Measurements from ENCODE around the gene ZNF224. TPM values are rescaled to one million over a fixed set of nuclear protein-coding genes. Genes with fewer than 3 reads are reported as not detected.

ZNF224 gene
- 23.1 and 27.4 TPM in 2 replicates for total RNA-seq

DNA sequence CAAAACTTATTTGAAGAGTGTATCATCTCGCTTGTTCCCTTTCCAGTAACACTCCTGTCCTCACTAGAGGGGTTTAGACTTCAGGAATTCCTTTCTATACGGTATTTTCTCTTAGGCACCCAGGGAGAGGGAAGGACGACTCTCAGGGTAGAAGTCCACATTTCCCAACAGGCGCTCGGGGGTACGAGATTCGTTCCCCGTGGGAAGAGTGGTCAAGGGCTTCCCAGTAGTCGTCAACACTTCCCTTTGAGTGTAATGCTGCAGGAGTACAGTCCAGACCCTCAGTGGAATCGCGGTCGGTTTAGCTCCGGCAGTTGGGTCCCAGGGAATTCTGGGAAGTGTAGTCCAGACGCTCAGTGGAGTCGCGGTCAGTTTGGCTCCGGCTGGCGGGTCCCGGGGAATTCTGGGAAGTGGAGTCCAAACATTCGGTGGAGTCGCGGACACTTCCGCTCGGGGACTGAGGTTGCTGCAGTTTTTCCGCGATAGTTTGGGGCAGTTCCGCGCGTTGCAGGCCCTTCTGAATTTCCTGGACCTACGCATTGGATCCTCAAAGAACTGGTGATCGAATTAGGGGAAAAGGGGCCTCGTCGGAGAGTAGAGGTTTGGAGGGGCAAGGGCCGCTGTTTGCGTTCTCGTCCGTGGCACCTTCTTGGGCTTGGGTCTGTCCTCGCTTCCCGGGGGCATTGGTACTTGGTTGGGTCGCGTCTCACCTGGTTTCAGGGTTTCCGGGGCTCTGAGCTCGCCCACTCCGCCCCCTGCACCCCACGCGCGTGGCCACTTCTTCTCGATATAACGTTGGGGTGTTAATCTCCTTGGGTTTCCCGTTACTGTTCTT is at the start of gene ZNF224:
ZNF224 (plus strand) TSS at position 431 of the 835 bp plus-strand sequence. CDS start 3,513 bp downstream, outside the sequence.

GRCh38 chr19:44051650-44052402 is 42.3 kb upstream of the ZNF224 start, which contains the start of gene ZNF223:
Gene ZNF223, plus strand, starts transcription at chr19:44052036. Its CDS starts 3,141 bp downstream, at chr19:44055177.

DNA sequence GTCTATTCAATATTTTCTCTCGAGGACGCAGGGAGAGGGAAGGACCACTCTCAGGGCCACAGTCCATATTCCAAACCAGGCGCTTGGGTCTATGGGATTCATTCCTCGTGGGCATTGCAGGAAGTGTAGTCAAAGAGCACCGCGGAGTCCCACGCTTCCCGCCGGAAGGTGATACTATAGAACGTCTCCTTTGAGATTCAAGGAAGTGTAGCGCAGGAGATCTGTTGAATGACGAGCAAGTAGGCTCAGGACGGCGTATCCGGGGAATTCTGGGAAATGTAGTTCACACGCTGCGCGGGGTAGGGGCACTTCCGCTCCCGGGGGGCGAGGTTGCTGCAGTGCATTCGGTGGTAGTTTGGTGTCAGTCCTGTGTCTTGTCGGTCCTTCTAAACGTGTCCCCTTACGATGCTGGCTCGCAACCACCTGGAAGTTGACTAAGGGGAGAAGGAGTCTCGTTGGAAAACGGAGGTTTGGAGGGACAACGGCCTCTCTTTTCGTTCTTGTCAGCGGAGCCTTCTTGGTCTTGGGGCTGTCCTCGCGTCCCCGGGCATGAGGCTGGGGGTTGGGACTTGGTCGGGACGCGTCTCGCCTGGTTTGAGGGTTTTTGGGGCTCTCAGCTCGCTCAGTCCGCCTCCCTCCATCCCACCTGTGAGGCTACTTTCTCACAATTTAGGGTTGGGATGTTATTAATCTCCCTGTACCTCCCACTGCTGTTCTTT is 22.2 kb upstream of the ZNF224 start, which contains the start of gene ZNF284:
ZNF284 (plus strand) TSS at position 336 of the 719 bp plus-strand sequence. CDS start 4,231 bp downstream, outside the sequence.

GRCh38 chr19:44113138-44113783 is 19.1 kb downstream of the ZNF224 start, which contains the start of gene ZNF225:
Gene ZNF225, plus strand, starts transcription at chr19:44113399. Its CDS starts 2,429 bp downstream, at chr19:44115828.

DNA sequence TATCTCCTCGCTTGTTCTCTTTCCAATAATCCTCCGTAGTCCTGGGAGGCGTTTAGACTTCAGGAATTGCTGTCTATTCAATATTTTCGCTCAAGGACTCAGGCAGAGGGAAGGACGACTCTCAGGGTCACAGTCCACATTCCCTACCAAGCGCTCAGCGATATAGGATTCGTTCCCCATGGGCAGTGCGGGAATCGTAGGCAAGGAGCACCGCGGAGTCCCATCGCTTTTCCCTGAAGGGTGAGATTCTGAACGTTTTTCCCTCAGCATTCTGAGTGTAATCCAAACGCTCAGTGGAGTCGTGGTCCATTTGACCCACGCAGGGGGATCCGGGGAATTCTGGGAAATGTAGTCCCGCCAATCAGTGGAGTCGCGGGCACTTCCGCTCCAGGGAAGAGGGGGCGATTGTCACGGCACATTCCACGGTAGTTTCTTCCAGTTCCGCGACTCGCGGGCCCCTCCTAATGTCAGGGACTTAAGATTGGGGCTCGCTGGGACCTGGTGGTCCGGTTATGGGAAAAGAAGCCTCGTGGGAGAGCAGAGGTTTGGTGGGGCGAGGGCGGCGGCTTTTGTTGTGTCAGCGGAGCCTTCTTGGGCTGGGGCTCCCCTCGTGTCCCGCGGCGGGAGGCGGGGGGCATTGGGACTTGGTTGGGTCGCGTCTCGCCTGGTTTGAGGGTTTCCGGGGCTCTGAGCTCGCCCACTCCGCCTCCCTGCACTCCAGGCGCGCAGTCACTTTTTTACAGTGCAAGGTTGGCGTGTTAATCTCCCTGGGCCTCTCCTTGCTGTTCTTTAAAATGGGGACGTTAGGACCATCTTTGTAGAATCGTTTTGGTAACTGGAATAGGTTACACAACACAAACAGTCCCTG is 47.3 kb downstream of the ZNF224 start, which contains the start of gene ZNF234:
ZNF234 (plus strand) TSS at position 364 of the 868 bp plus-strand sequence. CDS start 3,079 bp downstream, outside the sequence.

Other genes with a start within 250 kb of the ZNF224 start
- gene ZNF404, start 210.4 kb upstream of the ZNF224 start, total RNA-seq = 1.7 and 3.4 TPM in 2 replicates
- 18.2 and 21.7 TPM in 2 replicates for gene ZNF45, start 159.1 kb upstream of the ZNF224 start, total RNA-seq
- 7.8 and 8.8 TPM in 2 replicates for gene ZNF221, start 143.1 kb upstream of the ZNF224 start, total RNA-seq
- gene ZNF155, start 110.2 kb upstream of the ZNF224 start, total RNA-seq = 8.9 and 9.4 TPM in 2 replicates
- 3.2 and 4.1 TPM in 2 replicates for gene ZNF230, start 91.4 kb upstream of the ZNF224 start, total RNA-seq
- 7.1 and 7.5 TPM in 2 replicates for gene ZNF222, start 69.0 kb upstream of the ZNF224 start, total RNA-seq
- gene ZNF223, start 42.3 kb upstream of the ZNF224 start, total RNA-seq = 4.6 and 4.8 TPM in 2 replicates
- 3.3 and 3.7 TPM in 2 replicates for gene ZNF284, start 22.2 kb upstream of the ZNF224 start, total RNA-seq
- 7.1 and 7.8 TPM in 2 replicates for gene ZNF225, start 19.0 kb downstream of the ZNF224 start, total RNA-seq
- gene ZNF234, start 47.2 kb downstream of the ZNF224 start, total RNA-seq = 12.4 and 16.6 TPM in 2 replicates
- gene ZNF226, start 70.7 kb downstream of the ZNF224 start, total RNA-seq = 21.4 and 22.1 TPM in 2 replicates
- gene ZNF227, start 118.2 kb downstream of the ZNF224 start, total RNA-seq = 22.5 and 24.3 TPM in 2 replicates
- gene ZNF233, start 165.5 kb downstream of the ZNF224 start, total RNA-seq = 1.8 and 2.2 TPM in 2 replicates
- gene ZNF235, start 210.7 kb downstream of the ZNF224 start, total RNA-seq = 2.9 TPM in 2 replicates